ENCODE results near the gene KLHDC8B. TPM values are rescaled to one million over a fixed set of nuclear protein-coding genes. Genes with fewer than 3 reads are reported as not detected.
A peak's percentile ranks its signal among the peaks of the same experiment; 100 is the strongest.

Gene KLHDC8B
- total RNA-seq (9.4 TPM), polyA plus RNA-seq (24.4 TPM)
- long read RNA-seq, donor 1, result 0 reads
- long read RNA-seq, donor 2, partial matches to known transcripts, result 0 of 3 reads
- long read RNA-seq, donor 2, other reads (novel, unspliced or antisense), result 0 of 3 reads
- long read RNA-seq, donor 3, transcript KLHDC8B-201 (6 exons, 1,959 nt), result major isoform, 5 of 5 reads
- long read RNA-seq, donor 3, partial matches to known transcripts, result 0 of 5 reads
- long read RNA-seq, donor 3, other reads (novel, unspliced or antisense), result 0 of 5 reads
- long read RNA-seq, donor 4, partial matches to known transcripts, result 0 of 3 reads
- long read RNA-seq, donor 4, other reads (novel, unspliced or antisense), result 0 of 3 reads
- long read RNA-seq, donor 5, partial matches to known transcripts, result 0 of 4 reads
- long read RNA-seq, donor 5, other reads (novel, unspliced or antisense), result 0 of 4 reads
- long read RNA-seq, donor 6, result 0 reads
- long read RNA-seq, donor 7, partial matches to known transcripts, result 0 of 2 reads
- long read RNA-seq, donor 7, other reads (novel, unspliced or antisense), result 0 of 2 reads
- long read RNA-seq, donor 8, partial matches to known transcripts, result 0 of 2 reads
- long read RNA-seq, donor 8, other reads (novel, unspliced or antisense), result 0 of 2 reads
- long read RNA-seq, donor 9, partial matches to known transcripts, result 0 of 2 reads
- long read RNA-seq, donor 9, other reads (novel, unspliced or antisense), result 0 of 2 reads
- long read RNA-seq, donor 10, partial matches to known transcripts, result 0 of 2 reads
- long read RNA-seq, donor 10, other reads (novel, unspliced or antisense), result 0 of 2 reads

DNA sequence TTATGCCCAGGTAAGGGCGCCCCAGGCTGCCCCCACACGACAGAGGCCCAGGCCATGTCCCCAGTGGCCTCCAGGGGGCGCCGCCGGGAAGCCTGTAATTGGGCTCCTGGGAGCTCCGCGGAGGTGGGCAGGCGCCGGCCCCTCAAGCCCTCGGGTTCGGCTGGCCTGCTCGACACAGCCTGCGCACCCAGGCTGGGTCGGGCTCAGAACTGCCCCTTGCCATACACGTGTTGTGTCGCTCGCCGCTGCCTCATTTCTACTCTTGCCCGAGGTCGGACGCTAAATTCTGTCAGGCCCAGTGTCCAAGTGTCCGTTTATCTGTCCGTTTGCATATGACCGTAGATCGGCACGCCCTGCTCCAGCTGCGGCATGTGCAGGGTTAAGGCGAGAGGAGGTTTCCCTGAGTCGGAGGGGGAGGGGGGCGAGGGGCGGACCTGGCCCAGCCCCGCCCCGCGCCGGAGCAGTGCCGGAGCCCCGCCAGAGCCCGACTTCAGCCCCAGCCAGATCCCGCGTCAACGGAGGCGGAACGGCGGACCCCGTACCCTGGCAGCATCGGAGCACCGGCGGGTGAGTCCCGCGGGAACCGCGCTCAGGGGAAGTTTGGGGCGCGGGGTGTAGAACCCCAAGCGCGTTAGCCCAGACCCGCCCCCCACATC is at the start of gene KLHDC8B:
Gene KLHDC8B, plus strand, starts transcription at position 480 of the 656 bp plus-strand sequence. CDS start 1,172 bp downstream, outside the sequence.
- H3K9me3 ChIP-seq (ENCODE audit: control insufficient read depth in 2 of 2, insufficient read depth in 1 of 2, low read length in 1 of 2), result peaks cover 0 to 7% of the 10 kb centered on the region in 2 donors
- H3K27me3 ChIP-seq (ENCODE audit: control insufficient read depth in 2 of 2, insufficient read depth in 1 of 2, low read length in 1 of 2), result peaks cover 0 to 19% of the 10 kb centered on the region in 2 donors
- peak within 1 kb of the TSS; percentile 57 to 58 for H3K4me3 ChIP-seq (ENCODE audit: low read length in 2 of 2)
- DNase-seq (ENCODE audit: low read depth in 6 of 9, low spot score in 9 of 9), result peak in 7 of 9 donors; percentile 13 to 77 (median 60)
- no peaks in the 10 kb centered on the region for H3K36me3 ChIP-seq (ENCODE audit: control insufficient read depth in 2 of 2, insufficient read depth in 2 of 2, low read length in 1 of 2)
- 2% methylated on average over 57 of the region's 57 CpGs for WGBS
- peaks cover 8 to 19% of the 10 kb centered on the region in 2 donors for H3K4me1 ChIP-seq (ENCODE audit: control insufficient read depth in 2 of 2, insufficient read depth in 2 of 2, low read length in 2 of 2)
- H3K27ac ChIP-seq (ENCODE audit: low read depth in 1 of 2, low read length in 1 of 2), result peak within 1 kb of the TSS; percentile 43 to 48

DNA sequence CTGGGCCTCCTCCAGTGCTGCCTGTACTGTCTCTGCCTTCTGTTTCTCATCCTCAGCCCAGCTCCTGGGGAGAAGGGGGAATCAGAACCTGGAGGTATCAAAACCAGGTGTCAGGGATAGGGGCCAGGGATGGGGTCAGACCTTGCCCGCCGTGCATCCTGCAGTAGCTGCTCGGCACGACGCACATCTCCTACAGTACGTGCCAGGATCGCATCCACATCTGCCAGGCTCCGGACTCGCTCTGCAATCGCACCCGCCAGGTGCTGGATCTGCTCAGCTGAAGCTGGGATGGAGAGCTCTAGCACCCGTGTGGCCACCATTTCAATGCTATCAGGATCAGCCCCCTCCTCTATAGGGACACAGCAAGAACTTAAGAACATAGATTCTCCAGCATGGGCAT is 49.4 kb upstream of the KLHDC8B start:
- peaks cover 19 to 22% of the 10 kb centered on the region in 2 donors for H3K36me3 ChIP-seq (ENCODE audit: control insufficient read depth in 2 of 2, insufficient read depth in 2 of 2, low read length in 1 of 2)

DNA sequence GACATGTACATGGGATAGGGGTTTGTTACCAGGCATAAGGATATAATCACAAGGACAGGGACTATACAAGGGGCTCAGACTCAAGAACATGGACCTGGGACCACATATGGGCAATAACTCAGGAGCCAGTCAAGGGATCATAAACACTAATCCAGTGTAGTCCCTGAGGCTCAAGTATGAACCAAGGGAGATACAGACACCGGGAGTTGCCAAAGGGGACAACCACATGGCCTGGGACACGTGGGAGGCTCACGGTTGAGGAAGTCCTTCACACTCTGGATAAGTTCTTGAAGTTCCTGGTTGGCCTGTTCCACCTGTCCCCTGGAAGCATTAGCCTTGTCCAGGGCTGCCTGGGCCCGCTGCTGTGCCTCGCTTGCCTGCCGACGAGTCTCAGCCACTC is 48.9 kb upstream of the KLHDC8B start:
- Histone ChIP-seq H3K4me3 (ENCODE audit: low read length in 2 of 2) (no peak overlapping the region), H3K36me3 (ENCODE audit: control insufficient read depth in 2 of 2, insufficient read depth in 2 of 2, low read length in 1 of 2) (peaks cover 14 to 18% of the 10 kb centered on the region in 2 donors), H3K4me1 (ENCODE audit: control insufficient read depth in 2 of 2, insufficient read depth in 2 of 2, low read length in 2 of 2) (peaks cover 16 to 25% of the 10 kb centered on the region in 2 donors), H3K27me3 (ENCODE audit: control insufficient read depth in 2 of 2, insufficient read depth in 1 of 2, low read length in 1 of 2) (no peaks in the 10 kb centered on the region), H3K27ac (ENCODE audit: low read depth in 1 of 2, low read length in 1 of 2) (no peak overlapping the region), H3K9me3 (ENCODE audit: control insufficient read depth in 2 of 2, insufficient read depth in 1 of 2, low read length in 1 of 2) (no peaks in the 10 kb centered on the region)
- 98% methylated on average over 7 of the region's 7 CpGs for WGBS
- no peak for DNase-seq (ENCODE audit: low read depth in 6 of 9, low spot score in 9 of 9)

More for the DNA sequence above, 49.4 kb upstream of the KLHDC8B start:
- WGBS, result 98% methylated on average over 12 of the region's 12 CpGs
- Histone ChIP-seq H3K27ac (ENCODE audit: low read depth in 1 of 2, low read length in 1 of 2) (peak overlapping the region in 1 of 2 donors; percentile 97), H3K9me3 (ENCODE audit: control insufficient read depth in 2 of 2, insufficient read depth in 1 of 2, low read length in 1 of 2) (no peaks in the 10 kb centered on the region), H3K4me3 (ENCODE audit: low read length in 2 of 2) (no peak overlapping the region), H3K27me3 (ENCODE audit: control insufficient read depth in 2 of 2, insufficient read depth in 1 of 2, low read length in 1 of 2) (no peaks in the 10 kb centered on the region), H3K4me1 (ENCODE audit: control insufficient read depth in 2 of 2, insufficient read depth in 2 of 2, low read length in 2 of 2) (peaks cover 16 to 25% of the 10 kb centered on the region in 2 donors)
- no peak for DNase-seq (ENCODE audit: low read depth in 6 of 9, low spot score in 9 of 9)

DNA sequence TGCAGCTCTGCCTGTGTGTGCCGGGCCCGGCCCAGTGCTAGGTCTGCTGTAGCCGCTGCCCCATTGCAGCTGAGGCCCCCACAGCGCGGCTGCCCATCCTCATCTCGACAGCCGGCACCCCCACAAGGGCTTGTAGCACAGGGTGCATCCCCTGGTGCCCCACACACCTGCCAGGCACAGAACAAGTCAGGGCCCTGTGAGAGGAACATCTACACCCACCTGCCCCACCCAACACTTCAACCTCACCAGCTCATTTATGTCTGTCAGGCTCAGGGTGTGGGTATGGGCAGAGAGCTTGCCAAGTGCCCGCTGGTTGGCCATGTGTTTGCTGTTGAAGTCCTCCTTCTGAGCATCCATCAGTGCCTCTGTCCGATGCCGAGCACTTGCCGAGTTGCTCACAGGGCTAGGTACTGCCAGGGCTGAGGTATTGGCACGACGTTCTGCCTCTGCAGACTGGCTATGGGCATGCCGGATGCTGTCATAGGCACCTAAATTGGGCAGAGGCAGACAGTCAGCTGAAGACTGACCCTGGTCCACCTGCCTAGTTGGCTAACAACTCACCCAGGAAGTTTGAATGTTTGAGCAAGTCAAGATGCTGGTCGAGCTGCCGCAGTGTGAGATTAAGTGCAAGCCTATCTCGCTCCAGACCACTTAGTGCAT is 48.4 kb upstream of the KLHDC8B start:
- H3K4me1 ChIP-seq (ENCODE audit: control insufficient read depth in 2 of 2, insufficient read depth in 2 of 2, low read length in 2 of 2), result peaks cover 16 to 25% of the 10 kb centered on the region in 2 donors
- WGBS, result 97% methylated on average over 17 of the region's 17 CpGs
- H3K4me3 ChIP-seq (ENCODE audit: low read length in 2 of 2), result no peak overlapping the region
- H3K27ac ChIP-seq (ENCODE audit: low read depth in 1 of 2, low read length in 1 of 2), result no peak overlapping the region
- peaks cover 9 to 12% of the 10 kb centered on the region in 2 donors for H3K36me3 ChIP-seq (ENCODE audit: control insufficient read depth in 2 of 2, insufficient read depth in 2 of 2, low read length in 1 of 2)
- H3K9me3 ChIP-seq (ENCODE audit: control insufficient read depth in 2 of 2, insufficient read depth in 1 of 2, low read length in 1 of 2), result no peaks in the 10 kb centered on the region
- no peaks in the 10 kb centered on the region for H3K27me3 ChIP-seq (ENCODE audit: control insufficient read depth in 2 of 2, insufficient read depth in 1 of 2, low read length in 1 of 2)
- DNase-seq (ENCODE audit: low read depth in 6 of 9, low spot score in 9 of 9), result no peak

DNA sequence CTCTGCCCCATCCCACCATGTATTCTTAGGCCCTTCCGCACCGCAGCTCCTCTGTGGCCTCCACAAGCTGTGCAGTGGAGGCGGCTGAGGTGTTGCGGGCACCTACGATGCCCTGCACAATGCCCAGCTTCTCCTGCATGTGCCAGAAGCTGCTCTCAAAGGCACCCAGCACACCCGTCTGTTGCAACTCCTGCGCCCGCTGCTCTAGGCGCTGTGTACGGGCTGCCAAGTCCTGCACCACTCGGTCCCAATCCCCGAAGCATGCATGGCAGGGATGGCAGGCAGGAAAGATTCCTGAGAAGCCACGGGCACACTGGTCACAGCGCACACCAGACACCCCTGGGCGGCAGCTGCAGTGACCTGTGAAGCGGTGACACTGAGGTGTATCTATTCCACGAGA is 47.7 kb upstream of the KLHDC8B start:
- Histone ChIP-seq H3K36me3 (ENCODE audit: control insufficient read depth in 2 of 2, insufficient read depth in 2 of 2, low read length in 1 of 2) (peaks cover 4 to 6% of the 10 kb centered on the region in 2 donors), H3K9me3 (ENCODE audit: control insufficient read depth in 2 of 2, insufficient read depth in 1 of 2, low read length in 1 of 2) (no peaks in the 10 kb centered on the region), H3K4me3 (ENCODE audit: low read length in 2 of 2) (no peak overlapping the region), H3K4me1 (ENCODE audit: control insufficient read depth in 2 of 2, insufficient read depth in 2 of 2, low read length in 2 of 2) (peaks cover 16 to 25% of the 10 kb centered on the region in 2 donors), H3K27ac (ENCODE audit: low read depth in 1 of 2, low read length in 1 of 2) (no peak overlapping the region), H3K27me3 (ENCODE audit: control insufficient read depth in 2 of 2, insufficient read depth in 1 of 2, low read length in 1 of 2) (no peaks in the 10 kb centered on the region)
- 98% methylated on average over 17 of the region's 17 CpGs for WGBS
- no peak for DNase-seq (ENCODE audit: low read depth in 6 of 9, low spot score in 9 of 9)

DNA sequence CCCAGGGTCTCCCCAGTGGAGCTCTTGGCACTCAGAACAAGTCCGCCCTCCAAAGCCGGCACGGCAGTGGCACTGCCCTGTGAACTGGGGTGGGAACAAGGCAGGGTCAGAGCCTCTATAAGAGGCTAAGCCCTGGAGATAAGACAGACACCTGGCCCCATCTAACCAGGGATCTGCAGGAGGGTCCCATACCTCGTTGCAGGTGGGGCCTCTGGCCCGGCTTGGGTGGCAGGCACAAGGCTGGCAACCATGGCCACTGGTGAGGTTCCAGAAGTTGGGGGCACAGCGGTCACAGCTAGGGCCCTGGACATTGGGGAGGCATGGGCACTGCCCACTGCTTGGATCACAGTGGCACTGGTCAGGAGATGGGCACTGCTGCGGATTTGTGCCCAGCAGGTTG is 47.2 kb upstream of the KLHDC8B start:
- H3K4me3 ChIP-seq (ENCODE audit: low read length in 2 of 2), result no peak overlapping the region
- H3K36me3 ChIP-seq (ENCODE audit: control insufficient read depth in 2 of 2, insufficient read depth in 2 of 2, low read length in 1 of 2), result peaks cover 0 to under 1% of the 10 kb centered on the region in 2 donors
- no peaks in the 10 kb centered on the region for H3K9me3 ChIP-seq (ENCODE audit: control insufficient read depth in 2 of 2, insufficient read depth in 1 of 2, low read length in 1 of 2)
- WGBS, result 91% methylated on average over 7 of the region's 7 CpGs
- H3K4me1 ChIP-seq (ENCODE audit: control insufficient read depth in 2 of 2, insufficient read depth in 2 of 2, low read length in 2 of 2), result peaks cover 14 to 23% of the 10 kb centered on the region in 2 donors
- H3K27ac ChIP-seq (ENCODE audit: low read depth in 1 of 2, low read length in 1 of 2), result no peak overlapping the region
- H3K27me3 ChIP-seq (ENCODE audit: control insufficient read depth in 2 of 2, insufficient read depth in 1 of 2, low read length in 1 of 2), result no peaks in the 10 kb centered on the region
- no peak for DNase-seq (ENCODE audit: low read depth in 6 of 9, low spot score in 9 of 9)

DNA sequence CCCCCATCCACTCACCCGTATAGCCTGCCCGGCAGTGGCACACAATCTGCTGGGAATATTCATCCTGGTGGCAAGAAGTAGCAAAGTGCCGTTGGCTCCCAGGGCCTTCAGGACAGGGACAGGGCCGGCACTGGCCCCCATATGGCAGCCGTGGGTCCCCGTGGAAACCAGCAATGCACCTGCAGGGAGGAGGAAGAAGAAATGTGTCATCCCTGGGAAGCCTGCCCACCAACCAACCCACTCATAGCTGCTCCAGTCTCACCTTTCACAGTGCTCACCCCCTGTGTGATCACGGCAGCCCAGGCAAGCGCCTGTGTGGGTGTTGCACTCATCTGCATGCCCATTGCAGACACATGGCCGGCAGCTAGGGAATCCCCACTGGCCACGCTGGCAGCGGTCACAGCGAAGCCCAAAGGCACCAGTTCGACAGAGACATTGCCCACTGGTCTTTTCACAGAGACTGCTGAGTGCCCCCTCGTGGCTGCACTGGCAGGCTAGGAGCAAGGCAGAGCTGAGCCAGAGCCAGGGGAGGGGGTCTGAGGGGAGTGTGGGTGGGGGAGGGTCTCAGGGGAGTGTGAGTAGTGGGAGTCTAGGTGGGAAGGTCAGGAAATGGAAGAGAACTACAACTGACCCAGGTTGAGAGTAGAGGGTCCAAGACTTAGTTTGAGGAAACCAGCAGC is 46.3 kb upstream of the KLHDC8B start:
- H3K27me3 ChIP-seq (ENCODE audit: control insufficient read depth in 2 of 2, insufficient read depth in 1 of 2, low read length in 1 of 2), result no peaks in the 10 kb centered on the region
- no peaks in the 10 kb centered on the region for H3K9me3 ChIP-seq (ENCODE audit: control insufficient read depth in 2 of 2, insufficient read depth in 1 of 2, low read length in 1 of 2)
- no peak for DNase-seq (ENCODE audit: low read depth in 6 of 9, low spot score in 9 of 9)
- peaks cover 5 to 14% of the 10 kb centered on the region in 2 donors for H3K4me1 ChIP-seq (ENCODE audit: control insufficient read depth in 2 of 2, insufficient read depth in 2 of 2, low read length in 2 of 2)
- no peak overlapping the region for H3K27ac ChIP-seq (ENCODE audit: low read depth in 1 of 2, low read length in 1 of 2)
- 91% methylated on average over 14 of the region's 14 CpGs for WGBS
- no peak overlapping the region for H3K4me3 ChIP-seq (ENCODE audit: low read length in 2 of 2)
- H3K36me3 ChIP-seq (ENCODE audit: control insufficient read depth in 2 of 2, insufficient read depth in 2 of 2, low read length in 1 of 2), result no peaks in the 10 kb centered on the region

DNA sequence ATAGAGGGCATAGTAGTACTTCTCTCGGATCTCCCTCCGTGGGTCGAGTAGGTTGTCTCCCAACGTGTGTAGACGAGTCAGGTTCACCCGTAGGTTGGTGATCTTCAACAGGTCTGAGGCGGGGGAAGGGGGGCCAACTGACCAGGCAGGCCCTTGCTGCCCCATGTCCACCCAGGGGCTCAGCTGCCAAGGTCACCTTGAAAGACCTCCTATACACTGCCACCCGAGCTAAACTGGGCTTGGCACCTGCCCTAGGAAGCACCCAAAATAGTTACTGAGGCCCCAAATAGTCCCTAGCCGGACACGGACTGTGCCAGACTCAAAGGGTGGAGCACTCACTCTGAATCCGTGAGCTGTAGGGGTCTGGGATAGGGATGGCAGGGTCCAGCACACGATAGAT is 40.4 kb upstream of the KLHDC8B start:
- H3K4me1 ChIP-seq (ENCODE audit: control insufficient read depth in 2 of 2, insufficient read depth in 2 of 2, low read length in 2 of 2), result peaks cover 0 to 6% of the 10 kb centered on the region in 2 donors
- DNase-seq (ENCODE audit: low read depth in 6 of 9, low spot score in 9 of 9), result no peak
- peaks cover 0 to 24% of the 10 kb centered on the region in 2 donors for H3K27me3 ChIP-seq (ENCODE audit: control insufficient read depth in 2 of 2, insufficient read depth in 1 of 2, low read length in 1 of 2)
- no peak overlapping the region for H3K27ac ChIP-seq (ENCODE audit: low read depth in 1 of 2, low read length in 1 of 2)
- no peaks in the 10 kb centered on the region for H3K9me3 ChIP-seq (ENCODE audit: control insufficient read depth in 2 of 2, insufficient read depth in 1 of 2, low read length in 1 of 2)
- 95% methylated on average over 12 of the region's 12 CpGs for WGBS
- H3K4me3 ChIP-seq (ENCODE audit: low read length in 2 of 2), result no peak overlapping the region
- H3K36me3 ChIP-seq (ENCODE audit: control insufficient read depth in 2 of 2, insufficient read depth in 2 of 2, low read length in 1 of 2), result no peaks in the 10 kb centered on the region

Data from thymus (tissue), 14 donors.